Esophagus muscularis mucosa (tissue), 4 donors: ENCODE measurements around the gene SLC25A18. TPM values are rescaled to one million over a fixed set of nuclear protein-coding genes. Genes with fewer than 3 reads are reported as not detected.

Experiments used
- DNase-seq: peaks from one replicate; pipeline ENCODE4 v3.0.0-alpha.2; 2017; ENCODE audit errors: extremely low spot score
- H3K27ac ChIP-seq, 4 donors: fragments of 200-600 bp; sonication (generic); replicated peaks in 1 of 4; 1 replicate in 3 of 4; 2 replicates in 1 of 4; pipeline ENCODE4 v1.5.1; 2016 to 2019; ENCODE audit warnings: mild to moderate bottlenecking in 1 of 4
- H3K27me3 ChIP-seq, 4 donors: fragments of 200-600 bp; sonication (generic); one replicate each; pipeline versions ENCODE4 v1.5.1 to v1.6.0; 2016 to 2019
- H3K36me3 ChIP-seq, 4 donors: fragments of 200-600 bp; sonication (generic); one replicate each; pipeline ENCODE4 v1.5.1; 2016 to 2019
- H3K4me1 ChIP-seq, 4 donors: fragments of 200-600 bp; sonication (generic); one replicate each; pipeline ENCODE4 v1.5.1; 2016 to 2019
- H3K4me3 ChIP-seq, 4 donors: fragments of 200-600 bp; sonication (generic); 1 replicate in 2 of 4; 2 replicates in 2 of 4; pipeline ENCODE4 v1.5.1; 2016 to 2019; ENCODE audit warnings: mild to moderate bottlenecking in 4 of 4, moderate library complexity in 1 of 4
- H3K9me3 ChIP-seq, 4 donors: fragments of 200-600 bp; sonication (generic); 1 replicate in 3 of 4; 2 replicates in 1 of 4; pipeline ENCODE4 v1.5.1; 2016 to 2019
- EP300 ChIP-seq: sonication (generic); formaldehyde crosslinking; IDR thresholded peaks from one replicate; pipeline ENCODE4 v1.6.1; 2017; ENCODE audit warnings: antibody characterized with exemption
- POLR2A ChIP-seq: fragments of 450-650 bp; IDR thresholded peaks from one replicate; pipeline ENCODE4 v1.6.1; 2017; ENCODE audit warnings: antibody characterized with exemption, moderate library complexity, mild to moderate bottlenecking, low read depth
- POLR2AphosphoS5 ChIP-seq, 2 donors: sonication (generic); formaldehyde crosslinking; IDR thresholded peaks; one replicate each; pipeline ENCODE4 v1.6.1; 2017; ENCODE audit warnings: antibody characterized with exemption in 2 of 2
- WGBS: methylation state at CpG from one replicate; pipeline ENCODE4 v1.1.5; 2018; 5-methylcytosine and 5-hydroxymethylcytosine counted together
- intact Hi-C: fragments of 100-400 bp; cut with DNase I; formaldehyde crosslinking; loops from one replicate; pipeline ENCODE4 v1.15.1; 2023
- total RNA-seq, 4 donors: library from RNA; depleted of rRNA; stranded (reverse); fragments of >200 nt; gene quantifications; one replicate each; pipeline versions ENCODE4 v1.1.0 to v1.2.1, GENCODE V29; 2016
- TF ChIP-seq, protein P1 (sequence below), 3 experiments: fragments of 200-600 bp in 2 of 3; fragments of 450-650 bp in 1 of 3; sonication (generic) in 2 of 3; IDR thresholded peaks; one replicate each; pipeline ENCODE4 v1.5.1; 2017 to 2019; ENCODE audit warnings: antibody characterized with exemption in 3 of 3, mild to moderate bottlenecking in 2 of 3, moderate library complexity in 1 of 3

SLC25A18 gene
- total RNA-seq, 4 donors from 2014 or later, result 0.42 to 2.8 (median 1.8) TPM

DNA sequence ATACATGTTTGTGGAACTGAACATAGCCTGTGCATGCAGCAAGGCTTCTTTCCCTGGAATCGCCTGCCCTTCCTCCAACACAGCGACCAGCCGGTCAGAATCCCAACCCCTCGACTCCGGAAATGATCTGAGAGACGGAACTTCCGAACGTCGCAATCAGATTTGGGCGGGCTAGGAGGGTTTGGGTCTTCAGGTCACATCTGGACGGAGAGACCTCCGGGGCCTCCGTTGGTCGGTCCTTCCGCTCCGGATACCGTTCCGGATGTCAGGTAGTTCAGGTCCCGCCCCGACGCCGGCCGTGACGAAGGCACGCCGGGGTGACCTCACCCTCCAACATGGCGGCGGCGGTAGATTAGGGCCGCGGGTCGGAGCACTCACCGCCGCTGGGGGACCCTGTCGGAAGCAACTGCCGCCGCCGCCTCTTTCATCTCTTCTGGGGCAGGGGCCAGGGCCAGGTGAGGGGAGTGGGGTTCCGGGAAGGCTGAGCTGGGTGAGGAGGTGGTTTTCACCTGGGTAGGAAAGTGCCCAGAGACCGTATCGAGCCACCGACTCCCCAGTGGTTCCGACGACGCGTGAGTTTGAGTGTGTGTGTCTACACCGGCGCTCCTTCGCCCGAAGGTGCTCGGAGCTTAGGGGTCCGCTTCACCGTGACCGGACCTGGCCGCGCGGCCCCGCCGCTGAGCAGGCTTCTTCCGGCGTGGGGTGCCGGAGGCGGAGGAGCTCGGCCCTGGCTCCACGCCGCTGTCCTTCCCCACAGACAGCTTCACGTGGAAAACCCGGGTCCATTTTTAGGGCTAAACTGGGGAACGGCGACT is 75.3 kb downstream of the SLC25A18 start, which contains the start of gene BCL2L13:
TSS of gene BCL2L13 (plus strand) at position 326 of the 815 bp plus-strand sequence. CDS start 16,955 bp downstream, outside the sequence.
- TF ChIP-seq POLR2A, result peak; percentile 84
- TF ChIP-seq EP300, result no peak
- peak; percentile 99 for TF ChIP-seq POLR2AphosphoS5 (IDR thresholded peaks at IDR 0.05)
- TF ChIP-seq, protein P1, sequence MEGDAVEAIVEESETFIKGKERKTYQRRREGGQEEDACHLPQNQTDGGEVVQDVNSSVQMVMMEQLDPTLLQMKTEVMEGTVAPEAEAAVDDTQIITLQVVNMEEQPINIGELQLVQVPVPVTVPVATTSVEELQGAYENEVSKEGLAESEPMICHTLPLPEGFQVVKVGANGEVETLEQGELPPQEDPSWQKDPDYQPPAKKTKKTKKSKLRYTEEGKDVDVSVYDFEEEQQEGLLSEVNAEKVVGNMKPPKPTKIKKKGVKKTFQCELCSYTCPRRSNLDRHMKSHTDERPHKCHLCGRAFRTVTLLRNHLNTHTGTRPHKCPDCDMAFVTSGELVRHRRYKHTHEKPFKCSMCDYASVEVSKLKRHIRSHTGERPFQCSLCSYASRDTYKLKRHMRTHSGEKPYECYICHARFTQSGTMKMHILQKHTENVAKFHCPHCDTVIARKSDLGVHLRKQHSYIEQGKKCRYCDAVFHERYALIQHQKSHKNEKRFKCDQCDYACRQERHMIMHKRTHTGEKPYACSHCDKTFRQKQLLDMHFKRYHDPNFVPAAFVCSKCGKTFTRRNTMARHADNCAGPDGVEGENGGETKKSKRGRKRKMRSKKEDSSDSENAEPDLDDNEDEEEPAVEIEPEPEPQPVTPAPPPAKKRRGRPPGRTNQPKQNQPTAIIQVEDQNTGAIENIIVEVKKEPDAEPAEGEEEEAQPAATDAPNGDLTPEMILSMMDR (IDR thresholded peaks at IDR 0.05), result peak in 2 of 3 experiments; percentile 12 to 16
- intact Hi-C loops, result loop anchor here (2.0 to 10.0 kb wide), 3 partner anchors 69 to 464 kb away; partner anchors contain the start of gene SLC25A18
- 0% methylated on average over 4 of the region's 70 CpGs for WGBS
- Histone ChIP-seq H3K4me1 (peaks cover 20 to 30% (median 24%) of the 10 kb centered on the region in 4 donors), H3K4me3 (peak within 1 kb of the TSS; percentile 81 to 88 (median 82)), H3K27ac (peak within 1 kb of the TSS; percentile 97 to 100 (median 98)), H3K27me3 (no peaks in the 10 kb centered on the region), H3K9me3 (no peaks in the 10 kb centered on the region), H3K36me3 (no peaks in the 10 kb centered on the region)
- peak; percentile 98 for DNase-seq

DNA sequence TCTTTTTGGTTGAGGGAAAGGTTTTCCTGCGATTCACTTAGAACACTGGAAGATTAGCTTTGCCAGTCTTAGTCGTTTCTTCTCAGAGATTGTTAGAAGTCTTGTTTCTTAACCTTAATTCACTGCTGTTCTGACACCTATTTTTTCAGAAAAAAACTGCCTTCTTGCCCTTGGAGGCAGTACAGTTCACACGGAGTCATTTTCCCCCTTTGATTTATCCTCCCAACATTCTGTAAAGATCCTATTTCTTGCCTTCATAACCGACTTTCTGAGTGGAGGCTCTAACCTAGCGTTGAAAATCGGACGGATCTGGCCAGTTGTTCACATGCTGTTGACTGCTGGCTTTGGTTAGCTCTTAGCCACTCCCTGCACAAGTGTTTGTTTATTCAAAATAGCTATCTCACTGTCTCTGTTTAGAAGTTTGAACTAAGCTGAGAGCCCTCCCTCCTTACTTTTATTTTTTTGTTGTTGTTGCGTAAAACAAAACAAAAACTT is 76.0 kb downstream of the SLC25A18 start:
- Histone ChIP-seq H3K27ac (peak overlapping the region; percentile 97 to 100 (median 98)), H3K4me3 (peak overlapping the region; percentile 81 to 88 (median 82)), H3K27me3 (no peaks in the 10 kb centered on the region), H3K36me3 (peaks cover 0 to 2% (median 0%) of the 10 kb centered on the region in 4 donors), H3K4me1 (peaks cover 20 to 30% (median 24%) of the 10 kb centered on the region in 4 donors), H3K9me3 (no peaks in the 10 kb centered on the region)
- no peak for DNase-seq
- no peak for TF ChIP-seq POLR2AphosphoS5 (IDR thresholded peaks at IDR 0.05)
- TF ChIP-seq EP300, result no peak
- TF ChIP-seq POLR2A, result no peak
- TF ChIP-seq, protein P1 (IDR thresholded peaks at IDR 0.05), result no peak
- WGBS, result 8% methylated on average over 8 of the region's 8 CpGs
- intact Hi-C loops, result loop anchor here (2.0 to 10.0 kb wide), 3 partner anchors 68 to 464 kb away; partner anchors contain the start of gene SLC25A18

Other genes starting within 250 kb of the SLC25A18 start
- gene CECR2, start 194.0 kb upstream of the SLC25A18 start, total RNA-seq, result 1 to 10 TPM; 1.1 to 2.1 (median 1.3) TPM
- gene ATP6V1E1, start 65.3 kb downstream of the SLC25A18 start, total RNA-seq, result 100 to 1,000 TPM; 150 to 194 (median 168) TPM
- gene BCL2L13, start 75.3 kb downstream of the SLC25A18 start, total RNA-seq, result 100 to 1,000 TPM; 102 to 199 (median 133) TPM
- gene BID, start 211.0 kb downstream of the SLC25A18 start, total RNA-seq, result 10 to 100 TPM; 12.9 to 48.3 (median 26.3) TPM